ENCODE measurements around the gene ALK. TPM values are rescaled to one million over a fixed set of nuclear protein-coding genes. Genes with fewer than 3 reads are reported as not detected.

Gene ALK
- total RNA-seq, 4 donors from 2014 or later = 0.06 to 4.1 TPM; not detected in 2

DNA sequence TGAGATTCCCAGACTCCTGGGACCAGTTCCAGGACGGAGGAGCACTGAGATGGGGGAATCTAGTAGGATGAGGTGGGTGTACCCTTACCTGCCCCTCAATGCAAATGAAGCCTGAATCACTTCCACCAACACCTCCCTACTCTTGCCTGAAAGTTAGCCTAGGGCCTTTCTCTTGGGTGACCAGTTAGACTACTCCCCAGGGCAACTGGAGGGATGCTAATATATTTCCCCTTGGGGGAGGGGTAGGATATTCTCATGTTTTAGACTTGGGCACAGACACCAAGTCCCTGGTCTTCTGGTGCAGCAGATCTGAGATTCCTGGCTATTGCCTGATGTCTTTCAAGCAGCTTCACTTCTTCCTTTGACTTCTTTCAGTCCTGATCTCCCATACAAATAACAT, 334.5 kb downstream of the ALK start:
- intact Hi-C loops (cut with DNase I; ENCODE audit: low total_unique reads) = no loop called here
- Histone ChIP-seq H3K4me3 (no peak overlapping the region), H3K36me3 (no peaks in the 10 kb centered on the region), H3K9me3 (no peaks in the 10 kb centered on the region), H3K27me3 (no peaks in the 10 kb centered on the region), H3K27ac (no peak overlapping the region), H3K4me1 (no peaks in the 10 kb centered on the region)
- no peak for DNase-seq
- TF ChIP-seq, protein P1, sequence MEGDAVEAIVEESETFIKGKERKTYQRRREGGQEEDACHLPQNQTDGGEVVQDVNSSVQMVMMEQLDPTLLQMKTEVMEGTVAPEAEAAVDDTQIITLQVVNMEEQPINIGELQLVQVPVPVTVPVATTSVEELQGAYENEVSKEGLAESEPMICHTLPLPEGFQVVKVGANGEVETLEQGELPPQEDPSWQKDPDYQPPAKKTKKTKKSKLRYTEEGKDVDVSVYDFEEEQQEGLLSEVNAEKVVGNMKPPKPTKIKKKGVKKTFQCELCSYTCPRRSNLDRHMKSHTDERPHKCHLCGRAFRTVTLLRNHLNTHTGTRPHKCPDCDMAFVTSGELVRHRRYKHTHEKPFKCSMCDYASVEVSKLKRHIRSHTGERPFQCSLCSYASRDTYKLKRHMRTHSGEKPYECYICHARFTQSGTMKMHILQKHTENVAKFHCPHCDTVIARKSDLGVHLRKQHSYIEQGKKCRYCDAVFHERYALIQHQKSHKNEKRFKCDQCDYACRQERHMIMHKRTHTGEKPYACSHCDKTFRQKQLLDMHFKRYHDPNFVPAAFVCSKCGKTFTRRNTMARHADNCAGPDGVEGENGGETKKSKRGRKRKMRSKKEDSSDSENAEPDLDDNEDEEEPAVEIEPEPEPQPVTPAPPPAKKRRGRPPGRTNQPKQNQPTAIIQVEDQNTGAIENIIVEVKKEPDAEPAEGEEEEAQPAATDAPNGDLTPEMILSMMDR (IDR thresholded peaks at IDR 0.05) = no peak
- TF ChIP-seq POLR2A (IDR thresholded peaks at IDR 0.05) = no peak

DNA sequence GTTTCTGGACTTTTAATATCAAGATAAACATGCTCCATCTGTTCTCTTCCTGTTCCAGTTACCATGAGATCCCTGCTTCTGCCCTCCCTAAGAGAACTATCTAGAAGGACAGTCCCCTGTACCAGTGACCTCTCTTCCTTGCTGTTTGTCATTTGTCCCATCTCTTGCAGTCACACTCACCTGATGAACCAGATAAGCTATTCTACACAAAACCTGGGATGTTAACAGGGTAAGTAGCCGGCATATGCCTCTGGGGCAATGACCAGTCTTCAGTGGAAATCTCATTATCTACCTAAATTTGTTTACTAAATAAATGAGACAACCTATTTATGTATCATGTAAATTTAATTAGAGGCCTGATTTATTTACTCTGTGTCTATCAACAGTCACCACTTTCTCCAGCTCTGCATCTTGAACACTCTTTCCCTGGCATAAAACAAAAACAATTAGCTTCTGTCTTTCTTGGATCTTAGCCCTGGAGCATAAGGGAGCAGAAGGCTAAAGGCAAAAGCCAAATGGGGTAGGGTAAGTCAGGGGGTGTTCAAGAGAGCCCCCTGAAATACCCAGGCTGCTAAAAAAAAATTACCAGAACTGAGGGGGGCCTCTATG, 337.7 kb downstream of the ALK start:
- no peaks in the 10 kb centered on the region for H3K9me3 ChIP-seq
- intact Hi-C loops (cut with DNase I; ENCODE audit: low total_unique reads) = no loop called here
- no peak overlapping the region for H3K4me3 ChIP-seq
- TF ChIP-seq, protein P1 (IDR thresholded peaks at IDR 0.05) = no peak
- no peak for TF ChIP-seq POLR2A (IDR thresholded peaks at IDR 0.05)
- no peaks in the 10 kb centered on the region for H3K36me3 ChIP-seq
- H3K27me3 ChIP-seq = no peaks in the 10 kb centered on the region
- H3K27ac ChIP-seq = no peak overlapping the region
- no peak for DNase-seq
- no peaks in the 10 kb centered on the region for H3K4me1 ChIP-seq

DNA sequence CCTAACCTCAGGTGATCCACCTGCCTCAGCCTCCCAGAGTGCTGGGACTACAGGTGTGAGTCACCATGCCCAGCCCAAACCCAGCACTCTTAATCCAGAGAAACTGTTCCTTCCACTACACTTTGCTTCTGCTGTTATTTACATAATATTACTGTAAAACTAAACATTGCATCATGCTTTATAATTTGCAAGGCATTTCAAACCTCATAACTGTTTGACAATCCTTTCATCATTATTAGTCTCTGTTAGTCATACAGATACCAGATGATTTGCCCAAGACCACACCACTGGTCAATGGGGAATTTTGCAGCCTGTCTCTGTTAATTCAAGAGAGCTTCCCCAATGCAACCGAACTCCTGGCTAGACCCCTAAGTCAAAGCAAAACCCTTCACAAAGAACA, 338.3 kb downstream of the ALK start:
- Histone ChIP-seq H3K4me1 (no peaks in the 10 kb centered on the region), H3K27ac (no peak overlapping the region), H3K36me3 (no peaks in the 10 kb centered on the region), H3K27me3 (no peaks in the 10 kb centered on the region), H3K9me3 (no peaks in the 10 kb centered on the region), H3K4me3 (no peak overlapping the region)
- no peak for DNase-seq
- TF ChIP-seq POLR2A (IDR thresholded peaks at IDR 0.05) = no peak
- TF ChIP-seq, protein P1 (IDR thresholded peaks at IDR 0.05) = no peak
- intact Hi-C loops (cut with DNase I; ENCODE audit: low total_unique reads) = no loop called here

DNA sequence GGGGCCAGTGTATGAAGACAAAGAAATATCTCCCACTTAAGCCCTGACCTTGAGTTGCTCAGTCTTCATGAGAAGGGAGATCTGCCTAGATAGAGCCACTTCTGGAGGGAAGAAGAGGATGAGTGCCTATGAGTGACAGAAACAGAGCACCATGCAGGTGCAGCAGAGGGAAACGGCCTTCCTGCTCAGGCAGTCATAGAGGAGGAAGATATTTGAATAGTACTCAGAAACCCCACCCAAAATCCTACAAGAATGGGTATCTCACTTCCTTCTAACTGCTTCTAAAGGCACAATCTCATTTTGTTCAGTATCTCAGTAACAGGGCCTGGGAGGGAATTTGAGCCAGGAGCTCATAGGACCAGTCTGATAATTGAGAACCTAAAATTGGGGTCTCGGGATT, 339.3 kb downstream of the ALK start:
- TF ChIP-seq, protein P1 (IDR thresholded peaks at IDR 0.05) = no peak
- no peak for TF ChIP-seq POLR2A (IDR thresholded peaks at IDR 0.05)
- Histone ChIP-seq H3K4me3 (no peak overlapping the region), H3K9me3 (no peaks in the 10 kb centered on the region), H3K36me3 (no peaks in the 10 kb centered on the region), H3K27me3 (no peaks in the 10 kb centered on the region), H3K4me1 (no peaks in the 10 kb centered on the region), H3K27ac (no peak overlapping the region)
- DNase-seq = no peak
- intact Hi-C loops (cut with DNase I; ENCODE audit: low total_unique reads) = no loop called here

DNA sequence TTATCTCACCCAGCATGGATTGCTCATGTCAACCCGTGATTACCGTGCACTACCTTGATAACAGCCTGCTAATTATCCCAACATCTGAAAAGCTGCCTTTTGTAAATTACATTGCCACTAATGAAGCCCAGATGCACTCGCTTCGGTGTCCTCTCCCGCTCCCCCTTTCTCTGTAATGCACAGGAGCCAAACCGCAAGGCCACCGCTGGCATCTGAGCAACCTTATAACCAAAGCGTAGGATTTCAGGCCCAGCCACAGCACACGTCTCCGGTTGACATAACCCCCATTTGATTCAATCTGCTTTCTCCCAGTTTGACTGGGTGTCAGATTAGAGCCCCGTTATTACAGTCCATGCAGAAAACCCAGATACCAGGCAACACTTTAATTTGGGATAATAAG, 341.2 kb downstream of the ALK start:
- no peaks in the 10 kb centered on the region for H3K36me3 ChIP-seq
- H3K27ac ChIP-seq = no peak overlapping the region
- intact Hi-C loops (cut with DNase I; ENCODE audit: low total_unique reads) = no loop called here
- no peaks in the 10 kb centered on the region for H3K4me1 ChIP-seq
- no peak for TF ChIP-seq POLR2A (IDR thresholded peaks at IDR 0.05)
- TF ChIP-seq, protein P1 (IDR thresholded peaks at IDR 0.05) = no peak
- H3K4me3 ChIP-seq = no peak overlapping the region
- no peak for DNase-seq
- no peaks in the 10 kb centered on the region for H3K9me3 ChIP-seq
- H3K27me3 ChIP-seq = no peaks in the 10 kb centered on the region
